Endothelial cell of hepatic sinusoid (primary cell): Measurements from ENCODE around the gene NUBPL.
"Not testable (repeated sequence)": the region's sequence is repeated elsewhere in the genome, so short reads cannot be mapped to it uniquely, and the experiment has no call there.

ENCODE experiments used
- in situ Hi-C: cut with HindIII; loops from 2 replicates; pipeline ENCODE4 v1.10.0; 2017; ENCODE audit warnings: low sequenced_read_pairs

Gene NUBPL

DNA sequence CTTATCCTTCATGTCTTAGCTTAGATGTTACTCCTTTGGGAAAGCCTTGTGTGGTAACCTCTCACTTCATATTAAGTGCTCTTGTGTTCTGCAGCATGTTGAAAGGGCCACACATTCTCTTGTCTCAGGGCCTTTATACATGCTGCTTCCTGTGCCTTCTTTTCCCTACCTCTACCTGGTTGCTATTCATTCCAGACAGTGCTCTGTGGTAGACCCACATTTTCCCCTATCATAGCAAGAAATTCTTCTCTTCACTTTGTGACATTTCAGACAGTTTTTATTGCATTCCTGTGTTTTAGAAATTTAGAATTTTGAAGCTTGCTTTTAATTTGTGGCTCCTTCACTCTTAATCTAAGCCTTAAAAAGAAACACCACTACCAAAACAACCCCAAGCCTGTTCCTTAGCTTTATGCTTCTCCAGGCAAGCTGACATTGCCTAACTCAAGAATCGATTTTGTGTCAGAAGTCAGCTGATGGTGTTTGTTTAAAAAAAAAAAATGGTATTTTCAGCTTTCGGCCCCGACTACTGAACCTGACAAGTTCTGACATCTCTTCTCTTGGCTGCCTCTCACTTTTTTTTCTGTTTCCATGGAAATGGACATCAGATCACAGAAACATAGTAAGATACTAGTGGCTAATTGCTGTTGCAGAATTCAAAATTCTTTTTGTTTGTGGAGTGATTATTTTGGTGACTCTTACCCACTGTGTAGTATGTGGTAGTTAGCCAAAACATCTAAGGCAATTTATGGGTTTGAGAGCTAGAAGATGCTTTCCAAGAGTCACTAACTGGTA lies 156.3 kb downstream of the NUBPL start:
- in situ Hi-C loops = loop anchor here (10.0 kb wide), 1 partner anchor 63 kb away; no protein-coding TSS in a partner anchor

GRCh38 chr14:31718585-31718984 lies 157.4 kb downstream of the NUBPL start:
- in situ Hi-C loops = loop anchor here (10.0 kb wide), 1 partner anchor 64 kb away; no protein-coding TSS in a partner anchor

DNA sequence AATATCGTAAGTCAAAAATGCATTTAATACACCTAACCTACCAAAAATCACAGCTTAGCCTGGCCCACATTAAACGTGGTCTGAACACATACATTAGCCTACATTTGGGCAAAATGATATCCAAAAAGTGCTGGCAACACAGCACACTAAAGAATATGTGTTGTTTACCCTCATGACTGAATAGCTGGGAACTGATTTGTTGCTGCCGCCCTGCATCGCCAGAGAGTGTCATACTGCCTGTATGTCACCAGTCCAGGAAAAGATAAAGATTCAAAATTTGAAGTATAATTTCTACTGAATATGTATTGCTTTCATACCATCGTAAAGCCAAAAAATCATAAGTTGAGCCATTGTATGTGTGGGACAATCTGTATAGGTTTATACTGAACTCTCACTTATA lies 157.8 kb downstream of the NUBPL start:
- in situ Hi-C loops = loop anchor here (10.0 kb wide), 1 partner anchor 64 kb away; no protein-coding TSS in a partner anchor

DNA sequence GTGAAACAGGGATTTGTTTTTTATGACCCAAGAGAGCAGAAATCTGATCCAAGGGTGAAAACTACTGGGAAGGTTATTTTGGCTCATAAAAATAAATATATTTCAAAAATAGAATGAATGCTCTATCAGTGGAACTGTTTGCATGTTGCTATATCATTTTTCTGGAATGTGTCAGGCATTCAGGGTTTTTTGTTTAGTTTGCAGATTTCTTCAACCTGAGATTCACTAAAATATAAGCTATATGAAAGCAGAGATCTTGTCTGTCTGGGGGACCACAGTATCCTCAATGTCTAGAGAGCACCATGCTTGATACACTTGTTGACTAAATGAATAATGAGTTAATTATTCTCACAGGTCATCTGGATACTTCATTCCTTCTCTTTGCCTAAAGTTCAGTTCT lies 165.1 kb downstream of the NUBPL start:
- in situ Hi-C loops = no loop called here

DNA sequence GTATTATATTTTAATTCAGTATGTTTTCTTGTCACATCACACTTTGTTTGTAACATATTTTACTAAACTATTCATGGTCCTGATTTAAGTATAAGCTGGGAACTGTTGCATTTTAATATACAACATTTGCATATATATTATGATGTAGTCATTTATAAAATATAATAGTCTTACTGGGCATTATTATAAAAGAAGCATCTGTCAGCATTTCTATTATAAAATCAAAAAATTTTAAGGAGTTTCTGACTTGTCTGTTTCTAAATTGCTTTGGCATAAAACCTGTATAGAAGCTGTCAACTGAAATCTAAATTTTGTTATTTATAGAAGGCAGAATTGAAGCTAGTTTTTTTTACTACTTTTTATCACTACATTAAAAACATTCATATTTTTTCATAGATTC lies 166.6 kb downstream of the NUBPL start:
- in situ Hi-C loops = no loop called here

DNA sequence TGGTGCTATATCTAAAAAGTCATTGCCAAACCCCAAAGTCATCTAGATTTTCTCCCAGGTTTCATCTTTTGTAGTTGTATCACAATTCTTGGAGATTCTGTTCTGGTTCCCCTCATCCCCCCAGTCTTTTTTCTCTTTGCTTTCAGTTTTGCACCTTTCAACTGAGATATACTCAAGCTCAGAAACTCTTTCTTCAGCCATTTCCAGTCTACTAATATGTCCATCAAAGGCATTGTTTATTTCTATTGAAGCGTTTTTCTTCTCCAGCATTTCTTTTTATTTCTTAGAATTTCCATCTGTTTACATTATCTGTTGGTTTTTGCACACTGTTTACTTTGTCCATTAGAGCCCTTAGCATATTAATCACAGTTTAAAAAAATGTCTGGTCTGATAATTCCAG lies 179.5 kb downstream of the NUBPL start:
- in situ Hi-C loops = no loop called here

DNA sequence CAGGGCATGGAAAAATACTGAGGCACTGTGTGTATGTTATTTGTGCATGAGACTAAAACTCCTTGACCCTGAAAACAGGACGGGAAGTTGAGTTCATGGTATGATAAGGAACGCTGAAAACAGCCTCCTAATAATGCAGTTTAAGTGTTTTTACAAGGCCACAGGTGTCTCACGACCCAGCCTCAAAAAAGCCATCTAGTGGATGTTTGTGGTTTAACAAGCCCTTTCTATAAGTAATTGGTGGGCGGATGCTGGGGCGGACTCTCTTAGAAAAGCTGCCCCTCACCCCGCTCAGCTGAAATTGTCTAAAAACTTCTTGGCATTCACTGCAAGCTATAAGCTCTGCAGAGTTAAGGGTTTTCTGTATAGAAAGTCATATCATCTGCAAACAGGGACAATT lies 184.5 kb downstream of the NUBPL start:
- in situ Hi-C loops = no loop called here

DNA sequence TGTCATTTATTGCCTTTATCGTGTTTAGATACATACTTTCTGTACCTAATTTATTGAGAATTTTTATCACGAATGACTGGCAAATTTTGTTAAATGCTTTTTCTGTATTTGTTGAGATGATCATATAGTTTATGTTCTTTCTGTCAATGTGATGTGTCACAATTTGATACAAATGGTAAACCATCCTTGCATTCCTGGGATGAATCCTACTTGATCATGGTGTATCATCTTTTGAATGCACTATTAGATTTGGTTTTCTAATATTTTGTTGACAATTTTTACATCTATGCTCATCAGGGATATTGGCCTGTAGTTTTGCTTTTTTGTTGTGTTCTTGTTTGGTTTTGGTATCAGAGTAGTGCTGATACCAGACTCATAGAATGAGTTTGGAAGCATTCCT lies 185.1 kb downstream of the NUBPL start:
- in situ Hi-C loops = no loop called here

DNA sequence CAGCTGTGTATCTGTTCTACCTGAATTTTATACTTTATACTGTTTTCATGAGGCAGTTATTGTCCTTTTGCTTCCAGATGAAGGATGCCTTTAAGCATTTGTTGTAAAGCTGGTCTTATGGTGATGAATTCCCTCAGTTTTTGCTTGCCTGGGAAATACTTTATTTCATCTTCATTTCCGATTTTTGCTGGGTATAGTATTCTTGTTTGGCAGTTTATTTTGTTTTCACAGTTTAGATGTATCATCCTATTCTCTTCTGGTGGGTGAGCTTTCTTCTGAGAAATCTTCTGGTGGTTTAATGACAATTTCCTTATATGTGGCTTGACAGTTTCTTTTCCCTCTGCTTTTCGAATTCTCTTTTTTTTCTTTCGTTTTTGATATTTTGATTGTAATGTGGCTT lies 188.1 kb downstream of the NUBPL start:
- in situ Hi-C loops = no loop called here

- in situ Hi-C loops = not testable (repeated sequence)
These were observed 189.8 kb downstream of the NUBPL start for GRCh38 chr14:31751047-31751446.

GRCh38 chr14:31752867-31753661 lies 191.9 kb downstream of the NUBPL start:
- in situ Hi-C loops = no loop called here

DNA sequence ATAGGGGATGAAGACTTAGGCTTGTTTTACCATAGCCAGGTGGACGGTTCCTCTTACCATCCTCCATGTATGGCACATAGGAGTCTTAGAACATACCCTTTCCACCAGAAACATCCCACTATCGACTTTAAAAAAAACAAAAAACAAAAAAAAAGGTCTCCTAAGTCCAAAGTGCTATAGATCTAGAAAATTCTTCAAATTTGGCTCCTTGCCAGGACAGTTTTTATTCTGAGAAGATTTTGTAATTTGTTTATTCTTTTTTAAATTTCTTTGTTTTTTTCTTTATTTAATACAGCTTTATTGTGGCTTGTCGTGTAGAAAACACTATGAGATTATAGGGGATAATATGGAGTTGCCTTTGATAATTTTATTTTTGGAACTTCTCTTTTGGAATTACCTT lies 197.7 kb downstream of the NUBPL start:
- in situ Hi-C loops = no loop called here

- in situ Hi-C loops = no loop called here
These were observed 199.1 kb downstream of the NUBPL start for GRCh38 chr14:31760277-31760676.

- in situ Hi-C loops = no loop called here
These were observed 200.1 kb downstream of the NUBPL start for GRCh38 chr14:31761325-31761724.

GRCh38 chr14:31763041-31763440 lies 201.8 kb downstream of the NUBPL start:
- in situ Hi-C loops = no loop called here

- in situ Hi-C loops = no loop called here
These were observed 205.2 kb downstream of the NUBPL start for GRCh38 chr14:31766315-31766892.

DNA sequence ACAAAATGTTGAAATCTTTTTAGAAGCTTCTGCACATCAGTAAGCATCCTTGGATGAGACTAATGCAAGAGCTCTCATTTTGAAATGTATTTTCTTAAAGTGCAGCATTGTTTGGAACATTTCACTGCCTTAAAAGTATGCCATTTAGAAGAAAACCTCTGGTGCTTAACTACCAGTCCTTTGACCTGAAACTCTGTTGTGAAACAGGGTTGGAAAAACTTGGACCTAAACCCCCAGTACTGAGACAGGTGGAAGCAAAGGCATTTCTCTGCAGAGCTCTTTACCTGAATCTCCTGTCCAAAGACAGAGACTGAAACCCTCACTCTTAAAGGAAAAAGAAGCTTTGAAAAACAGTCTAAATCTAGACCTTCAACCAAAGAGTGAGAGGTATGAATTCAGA lies 207.2 kb downstream of the NUBPL start:
- in situ Hi-C loops = no loop called here

- in situ Hi-C loops = no loop called here
These were observed 209.1 kb downstream of the NUBPL start for GRCh38 chr14:31770271-31770670.

DNA sequence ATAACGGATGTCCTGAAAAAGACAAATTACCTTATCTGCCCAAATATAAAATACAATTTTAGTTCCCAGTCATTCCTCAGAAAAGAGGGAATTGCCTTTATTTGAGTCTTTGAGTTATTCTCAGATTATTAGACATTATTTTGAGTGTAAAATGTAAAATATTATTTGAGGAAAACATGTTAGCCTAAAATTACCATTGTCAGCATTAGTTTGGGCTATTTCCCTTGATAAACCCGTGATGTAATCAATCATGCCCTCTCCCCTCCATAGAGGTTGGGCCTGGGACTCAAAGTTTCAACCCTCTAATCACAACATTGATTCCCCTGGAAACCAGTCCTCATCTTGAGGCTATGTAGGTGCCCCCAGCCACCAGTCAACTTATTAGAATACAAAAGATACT lies 213.4 kb downstream of the NUBPL start:
- in situ Hi-C loops = no loop called here

DNA sequence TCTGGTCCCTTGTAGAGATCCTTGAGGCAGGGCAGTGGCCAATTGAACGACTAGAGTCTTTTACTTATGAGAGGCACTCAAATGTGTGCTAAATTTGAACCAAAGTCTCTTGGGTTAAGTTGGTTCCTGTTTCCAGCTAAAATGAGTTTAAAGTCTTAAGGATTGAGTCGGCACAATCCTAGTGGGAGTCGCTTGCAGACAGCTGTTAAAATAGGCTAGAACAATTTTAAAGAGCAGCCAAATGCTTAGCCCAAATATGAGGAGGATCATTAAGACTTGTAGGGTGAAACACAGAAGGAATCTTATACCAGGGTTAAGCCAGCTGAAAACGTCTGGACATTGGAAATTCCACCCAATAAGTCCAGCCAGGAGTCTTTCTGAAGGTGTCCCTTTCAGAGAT lies 216.1 kb downstream of the NUBPL start:
- in situ Hi-C loops = no loop called here

- in situ Hi-C loops = no loop called here
These were observed 220.4 kb downstream of the NUBPL start for GRCh38 chr14:31781578-31781977.

DNA sequence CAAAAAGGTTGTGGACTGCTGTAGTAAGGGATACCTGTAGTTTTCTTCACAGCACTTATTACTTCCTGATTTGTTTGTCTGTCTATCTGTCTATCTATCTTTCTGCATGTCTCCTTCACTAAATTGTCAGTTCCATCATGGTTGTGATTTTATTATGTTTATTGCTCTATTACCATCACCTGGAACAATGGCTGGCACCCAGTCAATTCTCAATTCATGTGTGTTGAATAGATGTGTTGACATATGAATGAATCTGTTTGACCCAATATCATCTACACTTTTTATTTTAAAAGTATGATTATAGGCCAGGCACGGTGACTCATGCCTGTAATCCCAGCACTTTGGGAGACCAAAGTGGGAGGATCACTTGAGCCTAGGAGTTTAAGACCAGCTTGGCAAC lies 224.4 kb downstream of the NUBPL start:
- in situ Hi-C loops = no loop called here
